GM12874 (cell line): ENCODE results near the gene EXOSC2.

ENCODE experiments used
- TF ChIP-seq, protein P1 (sequence below): IDR thresholded peaks from 2 replicates; pipeline ENCODE4 v1.5.1; 2011; ENCODE audit warnings: low read depth, mild to moderate bottlenecking, control low read depth, low read length, moderate library complexity; ENCODE audit not compliant: insufficient read depth

The EXOSC2 gene, protein sequence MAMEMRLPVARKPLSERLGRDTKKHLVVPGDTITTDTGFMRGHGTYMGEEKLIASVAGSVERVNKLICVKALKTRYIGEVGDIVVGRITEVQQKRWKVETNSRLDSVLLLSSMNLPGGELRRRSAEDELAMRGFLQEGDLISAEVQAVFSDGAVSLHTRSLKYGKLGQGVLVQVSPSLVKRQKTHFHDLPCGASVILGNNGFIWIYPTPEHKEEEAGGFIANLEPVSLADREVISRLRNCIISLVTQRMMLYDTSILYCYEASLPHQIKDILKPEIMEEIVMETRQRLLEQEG

DNA sequence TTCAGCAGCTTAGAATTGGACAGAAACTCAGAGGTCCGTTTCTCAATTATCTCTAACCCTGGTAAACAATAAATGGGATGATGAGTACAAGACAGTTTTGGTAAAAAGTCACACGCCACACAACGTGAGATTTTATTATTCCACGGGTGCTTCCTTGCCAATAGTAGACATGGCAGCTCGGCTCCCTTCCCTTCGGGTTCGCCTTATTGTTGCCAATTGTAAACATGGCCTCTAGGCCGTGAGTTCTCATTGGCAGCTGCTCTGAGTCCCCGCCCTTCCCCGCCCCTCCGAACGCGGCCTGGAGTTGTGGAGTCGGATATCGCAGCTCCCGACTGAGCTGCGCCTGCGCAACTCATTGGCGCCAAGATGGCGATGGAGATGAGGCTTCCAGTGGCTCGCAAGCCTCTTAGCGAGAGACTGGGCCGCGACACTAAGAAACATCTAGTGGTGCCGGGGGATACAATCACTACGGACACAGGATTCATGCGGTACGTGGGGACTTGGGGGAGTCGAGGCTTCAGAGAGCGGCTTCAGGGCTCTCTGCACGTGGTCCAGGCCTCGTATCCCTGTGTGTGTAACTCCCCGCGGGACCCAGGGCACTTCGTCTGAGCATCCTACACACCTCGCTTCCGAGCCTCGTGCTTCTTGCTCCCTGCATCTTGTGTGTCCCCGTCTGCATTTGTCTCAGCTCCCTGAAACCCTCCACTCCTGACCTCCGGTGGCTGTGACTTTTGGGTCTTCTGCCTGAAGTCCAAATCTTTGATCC lies at the start of gene EXOSC2:
Gene EXOSC2 (plus strand): TSS at position 355 of the 766 bp plus-strand sequence. CDS start 12 bp downstream, at position 367.
- TF ChIP-seq, protein P1, sequence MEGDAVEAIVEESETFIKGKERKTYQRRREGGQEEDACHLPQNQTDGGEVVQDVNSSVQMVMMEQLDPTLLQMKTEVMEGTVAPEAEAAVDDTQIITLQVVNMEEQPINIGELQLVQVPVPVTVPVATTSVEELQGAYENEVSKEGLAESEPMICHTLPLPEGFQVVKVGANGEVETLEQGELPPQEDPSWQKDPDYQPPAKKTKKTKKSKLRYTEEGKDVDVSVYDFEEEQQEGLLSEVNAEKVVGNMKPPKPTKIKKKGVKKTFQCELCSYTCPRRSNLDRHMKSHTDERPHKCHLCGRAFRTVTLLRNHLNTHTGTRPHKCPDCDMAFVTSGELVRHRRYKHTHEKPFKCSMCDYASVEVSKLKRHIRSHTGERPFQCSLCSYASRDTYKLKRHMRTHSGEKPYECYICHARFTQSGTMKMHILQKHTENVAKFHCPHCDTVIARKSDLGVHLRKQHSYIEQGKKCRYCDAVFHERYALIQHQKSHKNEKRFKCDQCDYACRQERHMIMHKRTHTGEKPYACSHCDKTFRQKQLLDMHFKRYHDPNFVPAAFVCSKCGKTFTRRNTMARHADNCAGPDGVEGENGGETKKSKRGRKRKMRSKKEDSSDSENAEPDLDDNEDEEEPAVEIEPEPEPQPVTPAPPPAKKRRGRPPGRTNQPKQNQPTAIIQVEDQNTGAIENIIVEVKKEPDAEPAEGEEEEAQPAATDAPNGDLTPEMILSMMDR: no peak

DNA sequence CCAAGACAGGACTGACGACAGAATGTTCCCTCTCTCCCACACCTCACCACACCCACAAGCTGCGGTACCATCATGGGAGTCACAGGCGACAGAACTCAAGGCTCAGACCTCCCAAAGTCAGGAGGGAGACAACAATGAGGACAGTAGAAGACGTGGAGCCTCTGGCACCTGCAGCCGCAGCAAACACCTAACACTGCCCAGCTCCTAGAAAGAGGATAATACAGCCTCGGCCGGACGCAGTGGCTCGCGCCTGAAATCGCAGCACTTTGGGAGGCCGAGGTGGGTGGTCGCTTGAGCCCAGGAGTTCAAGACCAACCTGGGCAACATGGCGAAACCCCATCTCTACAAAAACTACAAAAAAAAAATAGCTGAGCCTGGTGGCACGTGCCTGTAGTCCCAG lies 42.4 kb upstream of the EXOSC2 start:
- TF ChIP-seq, protein P1: no peak

DNA sequence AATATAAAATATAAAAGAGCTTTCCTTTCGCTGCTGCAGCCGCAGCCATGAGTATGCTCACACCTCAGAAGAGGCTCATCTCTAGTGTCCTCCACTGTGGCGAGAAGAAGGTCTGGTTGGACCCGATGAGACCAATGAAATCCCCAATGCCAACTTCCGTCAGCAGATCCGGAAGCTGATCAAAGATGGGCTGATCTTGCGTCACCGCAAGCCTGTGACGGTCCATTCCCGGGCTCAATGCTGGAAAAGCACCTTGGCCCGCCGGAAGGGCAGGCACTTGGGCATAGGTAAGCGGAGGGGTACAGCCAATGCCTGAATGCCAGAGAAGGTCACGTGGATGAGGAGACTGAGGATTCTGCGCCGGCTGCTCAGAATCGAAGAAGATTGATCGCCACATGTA lies 41.8 kb upstream of the EXOSC2 start:
- TF ChIP-seq, protein P1: no peak

DNA sequence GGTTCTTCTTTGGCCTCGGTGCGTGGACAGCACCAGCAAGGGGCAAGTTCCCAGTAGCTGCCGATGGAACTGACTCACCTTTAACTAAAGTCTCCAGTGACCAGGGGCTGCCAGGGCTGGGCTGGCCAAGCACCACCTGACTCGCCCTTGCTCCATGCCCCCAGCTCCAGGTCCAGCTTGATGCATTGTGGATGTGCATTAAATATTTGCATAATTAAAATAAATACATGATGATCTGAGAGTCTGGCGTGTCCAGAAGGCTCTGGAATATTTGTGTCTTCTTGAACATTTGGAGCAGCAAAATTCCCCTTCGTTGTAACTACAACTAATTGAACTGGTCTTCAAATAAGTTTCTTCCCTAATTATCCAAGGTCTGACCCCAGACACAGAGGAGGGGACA lies 38.7 kb upstream of the EXOSC2 start:
- TF ChIP-seq, protein P1: no peak

DNA sequence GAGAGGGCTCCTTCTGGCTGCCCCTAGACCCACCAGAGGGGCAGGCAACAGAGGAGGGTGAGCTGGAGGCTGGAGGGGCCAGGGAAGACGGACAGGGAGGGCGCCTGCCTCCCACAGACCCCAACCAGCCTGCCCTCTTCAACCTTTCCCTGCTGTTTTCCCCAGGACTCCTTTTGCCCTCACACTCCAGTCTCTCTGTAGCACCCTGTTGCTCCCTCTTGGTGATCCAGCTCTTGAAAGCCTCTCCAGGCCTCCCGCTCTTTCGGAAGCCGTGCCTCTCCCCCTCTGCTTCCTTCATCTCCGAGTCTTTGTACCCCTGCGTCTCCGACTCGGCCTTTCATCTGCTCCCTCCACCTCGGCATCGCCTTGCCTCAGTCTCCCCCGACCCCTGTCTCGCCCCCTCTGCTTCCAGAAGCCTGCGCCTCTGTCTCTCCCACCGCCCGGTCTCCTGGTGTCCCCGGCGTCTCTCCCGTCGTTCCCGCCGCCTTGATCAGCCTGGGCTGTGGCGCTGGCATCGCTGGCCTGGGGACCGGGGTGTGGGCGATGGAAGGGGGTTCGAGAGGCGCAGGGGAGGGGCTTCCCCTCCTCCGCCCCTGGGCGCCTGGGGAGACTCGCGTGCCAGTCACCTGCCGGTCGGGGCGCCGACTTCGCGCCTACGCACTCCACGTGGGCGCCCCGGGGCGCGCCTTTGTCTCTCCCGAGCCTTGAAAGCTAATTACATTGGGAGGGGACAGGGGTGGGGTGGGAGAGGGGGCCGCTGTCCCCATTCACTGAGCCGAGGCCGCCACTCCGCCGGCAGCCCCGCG lies 34.5 kb upstream of the EXOSC2 start:
- TF ChIP-seq, protein P1: no peak

DNA sequence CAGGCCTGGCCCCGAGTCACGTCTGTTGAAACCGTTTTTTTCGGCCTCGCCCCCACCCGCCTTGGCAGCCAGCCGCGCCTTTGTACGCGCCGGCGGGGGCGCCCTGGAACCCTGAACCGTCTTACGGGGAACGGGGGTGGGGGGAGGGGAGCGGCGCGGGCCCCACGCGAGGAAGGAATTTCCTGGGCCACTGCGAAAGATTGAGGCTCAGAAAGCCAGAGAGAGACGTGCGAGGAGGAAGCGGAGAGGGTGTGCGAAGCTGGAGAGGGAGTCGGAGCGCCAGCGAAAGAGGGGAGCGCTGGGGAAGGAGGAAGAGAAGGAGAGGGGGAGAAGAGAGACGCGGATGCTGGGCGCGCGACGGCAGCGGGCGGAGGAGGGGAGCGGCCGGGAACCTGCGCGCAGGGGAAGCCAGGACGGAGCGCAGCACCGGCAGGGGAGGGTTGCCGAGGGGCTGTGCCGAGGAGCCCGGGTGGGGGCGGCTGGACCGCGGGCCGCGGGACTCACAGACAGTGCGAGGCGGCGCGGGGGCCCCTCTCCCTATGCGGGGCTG lies 33.8 kb upstream of the EXOSC2 start:
- TF ChIP-seq, protein P1: no peak

DNA sequence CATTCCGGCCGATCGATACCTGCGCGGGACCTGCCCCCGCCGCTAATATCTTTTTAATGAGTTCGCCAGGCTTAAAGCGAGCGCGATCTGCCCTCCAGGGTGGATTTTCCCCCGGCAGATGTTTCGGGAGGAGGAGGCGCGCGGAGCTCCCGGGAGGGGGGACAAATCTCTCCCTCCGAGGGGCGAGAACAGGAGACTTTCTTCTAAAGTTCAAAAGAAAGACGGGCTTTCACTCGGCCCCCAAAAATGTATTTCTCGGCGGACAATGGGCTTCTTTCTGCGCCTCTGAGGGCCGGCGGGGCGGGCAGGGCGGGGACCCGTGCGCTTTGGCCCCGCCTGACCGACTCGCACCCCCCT lies 33.3 kb upstream of the EXOSC2 start:
- TF ChIP-seq, protein P1: no peak
